Panc1 (cell line): ENCODE measurements around the gene ARL6IP4. TPM values are rescaled to one million over a fixed set of nuclear protein-coding genes. Genes with fewer than 3 reads are reported as not detected.

ENCODE experiments used
- ATAC-seq: fragments of 200-7000 bp; cut with Tn5 transposase; 2 replicates; pipeline ENCODE4 v1.9.1; 2020; ENCODE audit warnings: mild to moderate bottlenecking, moderate library complexity
- BruUV-seq: library from RNA; stranded (reverse); fragments of 400-500 nt; replicated peaks from 2 replicates; lab custom pipeline; 2021; lab: Mats Ljungman, UMichigan
- CTCF ChIA-PET: fragments of 300-600 bp; sonication (Branson Sonifier 250); formaldehyde crosslinking; loops from one replicate; lab custom pipeline; 2022; ENCODE audit warnings: antibody characterized with exemption; lab: Charles Lee
- POLR2A ChIA-PET: fragments of 300-600 bp; sonication (Branson Sonifier 250); formaldehyde crosslinking; loops from one replicate; lab custom pipeline; 2022; ENCODE audit warnings: antibody characterized with exemption; lab: Charles Lee
- DNase-seq: peaks from one replicate; pipeline ENCODE4 v3.0.0-alpha.2; 2010; ENCODE audit warnings: low read depth, low spot score
- H3K27ac ChIP-seq: 2 replicates; pipeline ENCODE4 v1.5.1; 2011; ENCODE audit warnings: mild to moderate bottlenecking, low read length, inconsistent platforms
- H3K27me3 ChIP-seq: fragments of 200-500 bp; sonication (Bioruptor generic); 2 replicates; pipeline ENCODE4 v1.6.0; 2014; ENCODE audit warnings: low read length, inconsistent platforms; ENCODE audit not compliant: control insufficient read depth, insufficient read depth
- H3K36me3 ChIP-seq: fragments of 200-500 bp; sonication (Bioruptor generic); 2 replicates; pipeline ENCODE4 v1.5.1; 2014; ENCODE audit warnings: inconsistent platforms, mild to moderate bottlenecking, low read length, moderate library complexity; ENCODE audit not compliant: control insufficient read depth, insufficient read depth
- H3K4me1 ChIP-seq: 2 replicates; pipeline ENCODE4 v1.5.1; 2011; ENCODE audit warnings: inconsistent platforms, mild to moderate bottlenecking, low read length, moderate library complexity; ENCODE audit not compliant: control insufficient read depth, insufficient read depth
- H3K4me3 ChIP-seq, 2 experiments: 2 replicates each; pipeline ENCODE4 v1.5.1; 2011 to 2012; ENCODE audit warnings: low read depth in 2 of 2, low read length in 2 of 2, mild to moderate bottlenecking in 2 of 2, inconsistent platforms in 1 of 2, moderate library complexity in 1 of 2
- H3K9me3 ChIP-seq: fragments of 200-500 bp; sonication (Bioruptor generic); 2 replicates; pipeline ENCODE4 v1.5.1; 2014; ENCODE audit warnings: low read depth, mild to moderate bottlenecking, inconsistent platforms, low read length, moderate library complexity; ENCODE audit not compliant: control insufficient read depth, insufficient read depth
- POLR2AphosphoS5 ChIP-seq: IDR thresholded peaks from 2 replicates; pipeline ENCODE4 v1.6.1; 2012; ENCODE audit warnings: mild to moderate bottlenecking, low read depth, low read length, moderate library complexity
- SIN3A ChIP-seq: IDR thresholded peaks from 2 replicates; pipeline ENCODE4 v1.6.1; 2012; ENCODE audit warnings: low read depth, mild to moderate bottlenecking, low read length, moderate library complexity, borderline replicate concordance; ENCODE audit not compliant: insufficient read depth
- TCF7L2 ChIP-seq: IDR thresholded peaks from 2 replicates; pipeline ENCODE4 v1.6.1; 2011; ENCODE audit warnings: mild to moderate bottlenecking, low read depth, low read length, inconsistent platforms
- in situ Hi-C: cut with HindIII; loops from 2 replicates; pipeline ENCODE4 v1.10.0; 2016; ENCODE audit warnings: low sequenced_read_pairs, low pct_unique_long_range_greater_than_20kb
- intact Hi-C: fragments of 100-400 bp; cut with micrococcal nuclease; formaldehyde crosslinking; loops from one replicate; pipeline ENCODE4 v1.10.0; 2022; ENCODE audit not compliant: unreplicated experiment
- total RNA-seq: library from RNA; stranded (reverse); gene quantifications from one replicate; pipeline ENCODE4 v1.2.1, GENCODE V29; 2021; ENCODE audit not compliant: unreplicated experiment
- TF ChIP-seq, protein P1 (sequence below), 2 experiments: IDR thresholded peaks; 2 replicates each; pipeline ENCODE4 v1.6.1; 2011 to 2012; ENCODE audit warnings: low read depth in 2 of 2, control low read depth in 1 of 2, low read length in 1 of 2, mild to moderate bottlenecking in 1 of 2, moderate library complexity in 1 of 2; ENCODE audit not compliant: insufficient read depth in 1 of 2
- TF ChIP-seq, protein P2 (sequence below): fragments of 450-650 bp; IDR thresholded peaks from 2 replicates; pipeline ENCODE4 v1.5.1; 2017; ENCODE audit warnings: mild to moderate bottlenecking

Gene ARL6IP4
- total RNA-seq, 1 experiment from 2014 or later, result 184 TPM

DNA sequence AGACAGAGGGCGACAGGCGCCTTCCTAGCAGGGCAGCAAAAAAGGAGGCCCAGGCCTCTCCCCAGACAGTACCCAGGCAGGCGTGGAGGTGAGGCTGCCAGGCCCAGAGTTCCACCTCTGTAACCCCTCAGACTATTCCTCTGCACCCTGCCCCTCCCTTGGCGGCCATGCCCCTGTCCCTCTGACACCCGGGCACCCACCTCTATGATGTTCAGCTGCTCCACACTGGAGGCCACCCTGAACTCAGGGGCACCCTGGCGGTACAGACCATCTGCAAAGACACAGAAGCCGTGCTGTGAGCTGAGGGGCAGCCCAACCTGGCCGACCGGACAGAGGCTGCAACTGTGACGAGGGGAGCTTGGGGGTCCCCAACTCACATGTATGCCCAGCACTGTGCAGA is 20.1 kb downstream of the ARL6IP4 start:
- ATAC-seq, result no peak
- DNase-seq, result no peak
- no peak overlapping the region for H3K27ac ChIP-seq
- H3K4me1 ChIP-seq, result no peaks in the 10 kb centered on the region
- H3K9me3 ChIP-seq, result no peaks in the 10 kb centered on the region
- intact Hi-C loops, result no loop called here
- H3K27me3 ChIP-seq, result no peaks in the 10 kb centered on the region
- in situ Hi-C loops, result no loop called here
- H3K4me3 ChIP-seq, result no peak overlapping the region
- POLR2A ChIA-PET, result no interaction called here
- H3K36me3 ChIP-seq, result no peaks in the 10 kb centered on the region
- TF ChIP-seq, protein P1, sequence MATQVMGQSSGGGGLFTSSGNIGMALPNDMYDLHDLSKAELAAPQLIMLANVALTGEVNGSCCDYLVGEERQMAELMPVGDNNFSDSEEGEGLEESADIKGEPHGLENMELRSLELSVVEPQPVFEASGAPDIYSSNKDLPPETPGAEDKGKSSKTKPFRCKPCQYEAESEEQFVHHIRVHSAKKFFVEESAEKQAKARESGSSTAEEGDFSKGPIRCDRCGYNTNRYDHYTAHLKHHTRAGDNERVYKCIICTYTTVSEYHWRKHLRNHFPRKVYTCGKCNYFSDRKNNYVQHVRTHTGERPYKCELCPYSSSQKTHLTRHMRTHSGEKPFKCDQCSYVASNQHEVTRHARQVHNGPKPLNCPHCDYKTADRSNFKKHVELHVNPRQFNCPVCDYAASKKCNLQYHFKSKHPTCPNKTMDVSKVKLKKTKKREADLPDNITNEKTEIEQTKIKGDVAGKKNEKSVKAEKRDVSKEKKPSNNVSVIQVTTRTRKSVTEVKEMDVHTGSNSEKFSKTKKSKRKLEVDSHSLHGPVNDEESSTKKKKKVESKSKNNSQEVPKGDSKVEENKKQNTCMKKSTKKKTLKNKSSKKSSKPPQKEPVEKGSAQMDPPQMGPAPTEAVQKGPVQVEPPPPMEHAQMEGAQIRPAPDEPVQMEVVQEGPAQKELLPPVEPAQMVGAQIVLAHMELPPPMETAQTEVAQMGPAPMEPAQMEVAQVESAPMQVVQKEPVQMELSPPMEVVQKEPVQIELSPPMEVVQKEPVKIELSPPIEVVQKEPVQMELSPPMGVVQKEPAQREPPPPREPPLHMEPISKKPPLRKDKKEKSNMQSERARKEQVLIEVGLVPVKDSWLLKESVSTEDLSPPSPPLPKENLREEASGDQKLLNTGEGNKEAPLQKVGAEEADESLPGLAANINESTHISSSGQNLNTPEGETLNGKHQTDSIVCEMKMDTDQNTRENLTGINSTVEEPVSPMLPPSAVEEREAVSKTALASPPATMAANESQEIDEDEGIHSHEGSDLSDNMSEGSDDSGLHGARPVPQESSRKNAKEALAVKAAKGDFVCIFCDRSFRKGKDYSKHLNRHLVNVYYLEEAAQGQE (IDR thresholded peaks at IDR 0.05; ENCODE audit: insufficient read depth in 1 of 2, low read depth in 2 of 2, low read length in 1 of 2), result no peak
- no peak for TF ChIP-seq TCF7L2
- CTCF ChIA-PET, result interaction anchor here (0.6 kb wide), 1 partner anchor 238 kb away, joined by 3 read pairs; no protein-coding TSS in a partner anchor
- no TSS peak for BruUV-seq

DNA sequence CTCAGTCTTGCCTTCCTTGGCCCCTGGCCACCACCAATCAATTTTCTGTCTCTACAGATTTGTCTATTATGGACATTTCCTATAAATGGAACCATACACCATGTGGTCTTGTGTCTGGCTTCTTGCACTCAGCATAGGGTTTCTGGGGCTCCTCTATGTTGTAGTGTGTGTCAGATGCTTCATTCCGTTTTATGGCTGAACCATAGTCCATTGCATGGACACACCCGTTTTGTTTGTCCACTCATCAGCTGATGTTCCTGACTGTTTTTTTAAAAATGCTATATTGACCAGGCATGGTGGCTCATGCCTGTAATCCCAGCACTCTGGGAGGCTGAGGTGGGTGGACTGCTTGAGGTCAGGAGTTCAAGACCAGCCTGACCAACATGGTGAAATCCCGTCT is 21.0 kb downstream of the ARL6IP4 start:
- ATAC-seq (no peak), DNase-seq (no peak)
- H3K4me3 ChIP-seq, result no peak overlapping the region
- H3K9me3 ChIP-seq, result no peaks in the 10 kb centered on the region
- no TSS peak for BruUV-seq
- ChIA-PET CTCF (no interaction called here), POLR2A (no interaction called here)
- H3K36me3 ChIP-seq, result no peaks in the 10 kb centered on the region
- no peaks in the 10 kb centered on the region for H3K27me3 ChIP-seq
- in situ Hi-C loops, result no loop called here
- intact Hi-C loops, result no loop called here
- H3K4me1 ChIP-seq, result no peaks in the 10 kb centered on the region
- TF ChIP-seq, protein P2, sequence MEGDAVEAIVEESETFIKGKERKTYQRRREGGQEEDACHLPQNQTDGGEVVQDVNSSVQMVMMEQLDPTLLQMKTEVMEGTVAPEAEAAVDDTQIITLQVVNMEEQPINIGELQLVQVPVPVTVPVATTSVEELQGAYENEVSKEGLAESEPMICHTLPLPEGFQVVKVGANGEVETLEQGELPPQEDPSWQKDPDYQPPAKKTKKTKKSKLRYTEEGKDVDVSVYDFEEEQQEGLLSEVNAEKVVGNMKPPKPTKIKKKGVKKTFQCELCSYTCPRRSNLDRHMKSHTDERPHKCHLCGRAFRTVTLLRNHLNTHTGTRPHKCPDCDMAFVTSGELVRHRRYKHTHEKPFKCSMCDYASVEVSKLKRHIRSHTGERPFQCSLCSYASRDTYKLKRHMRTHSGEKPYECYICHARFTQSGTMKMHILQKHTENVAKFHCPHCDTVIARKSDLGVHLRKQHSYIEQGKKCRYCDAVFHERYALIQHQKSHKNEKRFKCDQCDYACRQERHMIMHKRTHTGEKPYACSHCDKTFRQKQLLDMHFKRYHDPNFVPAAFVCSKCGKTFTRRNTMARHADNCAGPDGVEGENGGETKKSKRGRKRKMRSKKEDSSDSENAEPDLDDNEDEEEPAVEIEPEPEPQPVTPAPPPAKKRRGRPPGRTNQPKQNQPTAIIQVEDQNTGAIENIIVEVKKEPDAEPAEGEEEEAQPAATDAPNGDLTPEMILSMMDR, result no peak
- no peak for TF ChIP-seq SIN3A
- TF ChIP-seq, protein P1 (IDR thresholded peaks at IDR 0.05; ENCODE audit: insufficient read depth in 1 of 2, low read depth in 2 of 2, low read length in 1 of 2), result no peak
- TF ChIP-seq POLR2AphosphoS5, result no peak
- no peak for TF ChIP-seq TCF7L2
- H3K27ac ChIP-seq, result no peak overlapping the region
